Endothelial cell of umbilical vein (primary cell): Measurements from ENCODE around the gene CEP128. TPM values are rescaled to one million over a fixed set of nuclear protein-coding genes. Genes with fewer than 3 reads are reported as not detected.

Experiments used
- BruUV-seq: library from RNA; stranded (reverse); fragments of 400-500 nt; replicated peaks from 2 replicates; lab custom pipeline; 2021; lab: Mats Ljungman, UMichigan
- CTCF ChIA-PET: fragments of 300-600, 350-600 bp; sonication (Branson Sonifier 250); formaldehyde crosslinking; loops from one replicate; lab custom pipeline; 2021; ENCODE audit warnings: antibody characterized with exemption, inconsistent platforms; lab: Charles Lee
- POLR2A ChIA-PET: fragments of 300-600, 350-600 bp; sonication (Branson Sonifier 250); formaldehyde crosslinking; loops from one replicate; lab custom pipeline; 2021; ENCODE audit warnings: antibody characterized with exemption, inconsistent platforms; lab: Charles Lee
- DNase-seq: peaks from one replicate; pipeline ENCODE4 v3.0.0-alpha.2; 2011; ENCODE audit warnings: low read depth, low spot score
- FAIRE-seq: peaks from 2 replicates; lab custom pipeline; 2011; peaks lifted over from hg19 to GRCh38; lab: Jason Lieb, UNC
- H2AFZ ChIP-seq: 2 replicates; pipeline ENCODE4 v1.6.0; 2012; ENCODE audit warnings: low read depth, low read length, control low read depth, inconsistent platforms
- H3K27ac ChIP-seq: 2 replicates; pipeline ENCODE4 v1.5.1; 2011; ENCODE audit warnings: low read depth, mild to moderate bottlenecking, control low read depth, low read length, moderate library complexity; ENCODE audit not compliant: insufficient read depth
- H3K27me3 ChIP-seq, 2 experiments: 2 replicates each; pipeline versions ENCODE4 v1.6.0 to v1.6.1; 2011; ENCODE audit warnings: low read length in 2 of 2, mixed read lengths in 1 of 2; ENCODE audit not compliant: control insufficient read depth in 2 of 2, insufficient read depth in 2 of 2
- H3K36me3 ChIP-seq, 2 experiments: 2 replicates in 1 of 2; 3 replicates in 1 of 2; pipeline ENCODE4 v1.5.1; 2011; ENCODE audit warnings: low read length in 2 of 2, mild to moderate bottlenecking in 1 of 2, moderate library complexity in 1 of 2; ENCODE audit not compliant: control insufficient read depth in 2 of 2, insufficient read depth in 2 of 2; ENCODE audit errors: extremely low read depth in 1 of 2
- H3K4me1 ChIP-seq: 3 replicates; pipeline ENCODE4 v1.5.1; 2011; ENCODE audit warnings: mild to moderate bottlenecking, low read length; ENCODE audit not compliant: control insufficient read depth, insufficient read depth; ENCODE audit errors: extremely low read depth
- H3K4me2 ChIP-seq: 2 replicates; pipeline ENCODE4 v1.6.1; 2011; ENCODE audit warnings: low read length, control low read depth, mixed read lengths; ENCODE audit not compliant: insufficient read depth
- H3K4me3 ChIP-seq, 3 experiments: fragments of 200-600 bp in 1 of 3; sonication (generic), shearing (Covaris generic) in 1 of 3; replicated peaks in 1 of 3; 2 replicates each; pipeline ENCODE4 v1.5.1; 2011 to 2016; ENCODE audit warnings: control low read depth in 3 of 3, low read length in 3 of 3, mild to moderate bottlenecking in 2 of 3, inconsistent platforms in 1 of 3, low read depth in 1 of 3, moderate library complexity in 1 of 3; ENCODE audit not compliant: insufficient read depth in 1 of 3
- H3K79me2 ChIP-seq: 2 replicates; pipeline ENCODE4 v1.6.0; 2012; ENCODE audit warnings: low read length, inconsistent platforms; ENCODE audit not compliant: control insufficient read depth, insufficient read depth
- H3K9ac ChIP-seq: replicated peaks from 2 replicates; pipeline ENCODE3; 2011; ENCODE audit warnings: low read length, control low read depth; ENCODE audit not compliant: insufficient read depth; ENCODE audit errors: extremely low read depth
- H3K9me1 ChIP-seq: replicated peaks from 3 replicates; pipeline ENCODE4 v1.6.0; 2011; ENCODE audit warnings: mild to moderate bottlenecking, low read length; ENCODE audit not compliant: control insufficient read depth, insufficient read depth; ENCODE audit errors: extremely low read depth
- H3K9me3 ChIP-seq: replicated peaks from 2 replicates; pipeline ENCODE4 v1.5.1; 2012; ENCODE audit warnings: low read length, inconsistent platforms; ENCODE audit not compliant: control insufficient read depth, insufficient read depth
- H4K20me1 ChIP-seq: replicated peaks from 2 replicates; pipeline ENCODE3; 2011; ENCODE audit warnings: mild to moderate bottlenecking, low read length; ENCODE audit not compliant: control insufficient read depth, insufficient read depth; ENCODE audit errors: extremely low read depth
- EZH2 ChIP-seq: IDR thresholded peaks from 2 replicates; pipeline ENCODE4 v1.6.1; 2012; ENCODE audit warnings: borderline replicate concordance, low read depth, mild to moderate bottlenecking, moderate library complexity, low read length, inconsistent platforms; ENCODE audit not compliant: severe bottlenecking
- FOS ChIP-seq: IDR thresholded peaks from 2 replicates; pipeline ENCODE4 v1.6.1; 2011; ENCODE audit warnings: mild to moderate bottlenecking, low read length, moderate library complexity, borderline replicate concordance; ENCODE audit not compliant: insufficient read depth
- GATA2 ChIP-seq: IDR thresholded peaks from 2 replicates; pipeline ENCODE4 v1.7.0; 2011; ENCODE audit warnings: low read depth, mild to moderate bottlenecking, moderate library complexity, mixed read lengths, low read length; ENCODE audit not compliant: insufficient read length, insufficient read depth
- JUN ChIP-seq: IDR thresholded peaks from 2 replicates; pipeline ENCODE4 v1.6.1; 2011; ENCODE audit warnings: borderline replicate concordance, low read depth; ENCODE audit not compliant: insufficient read length, insufficient read depth
- MYC ChIP-seq: IDR thresholded peaks from one replicate; pipeline ENCODE4 v1.6.1; 2011; ENCODE audit warnings: mild to moderate bottlenecking, low read depth, low read length
- POLR2A ChIP-seq: IDR thresholded peaks from 2 replicates; pipeline ENCODE4 v1.6.1; 2012; ENCODE audit warnings: low read depth, mild to moderate bottlenecking, control low read depth, low read length
- POLR2AphosphoS5 ChIP-seq: IDR thresholded peaks from 2 replicates; pipeline ENCODE4 v1.6.1; 2012; ENCODE audit warnings: low read depth, mild to moderate bottlenecking, control low read depth, low read length, moderate library complexity; ENCODE audit not compliant: insufficient read depth
- dilution Hi-C: fragments of 300-500 bp; cut with MboI; formaldehyde crosslinking; loops from one replicate; pipeline ENCODE4 v1.15.0; 2019; ENCODE audit warnings: low sequenced_read_pairs; ENCODE audit not compliant: extremely low pct_ligation_motif_present
- intact Hi-C: fragments of 100-400 bp; cut with micrococcal nuclease; formaldehyde crosslinking; loops from one replicate; pipeline ENCODE4 v1.10.0; 2022
- polyA plus RNA-seq, 4 experiments: library from polyadenylated mRNA; depleted of rRNA in 3 of 4; stranded (reverse) in 3 of 4; unstranded in 1 of 4; fragments of >200 nt; gene quantifications; 2 replicates each; pipeline versions ENCODE4 v1.2.1 to v1.2.3, GENCODE V29; 2011 to 2012; ENCODE audit warnings: missing spikeins in 1 of 4
- total RNA-seq: library from RNA; stranded (reverse); gene quantifications from 2 replicates; pipeline ENCODE4 v1.2.3, GENCODE V29; 2021
- TF ChIP-seq, protein P1 (sequence below): IDR thresholded peaks from 2 replicates; pipeline ENCODE4 v1.6.1; 2011; ENCODE audit not compliant: insufficient read depth, insufficient read length
- TF ChIP-seq, protein P2 (sequence below), 2 donors: IDR thresholded peaks; 1 replicate in 1 of 2; 2 replicates in 1 of 2; pipeline ENCODE4 v1.5.1; 2011; ENCODE audit warnings: low read length in 2 of 2, mild to moderate bottlenecking in 2 of 2, moderate library complexity in 2 of 2, control low read depth in 1 of 2, inconsistent platforms in 1 of 2, low read depth in 1 of 2; ENCODE audit not compliant: insufficient read depth in 1 of 2; ENCODE audit errors: extremely low read depth in 1 of 2

The CEP128 gene
- total and polyA plus RNA-seq, 2 donors (not counting 3 experiments of a cell fraction or from before 2014, with no cell fraction given), result 0.91 to 23.7 TPM

DNA sequence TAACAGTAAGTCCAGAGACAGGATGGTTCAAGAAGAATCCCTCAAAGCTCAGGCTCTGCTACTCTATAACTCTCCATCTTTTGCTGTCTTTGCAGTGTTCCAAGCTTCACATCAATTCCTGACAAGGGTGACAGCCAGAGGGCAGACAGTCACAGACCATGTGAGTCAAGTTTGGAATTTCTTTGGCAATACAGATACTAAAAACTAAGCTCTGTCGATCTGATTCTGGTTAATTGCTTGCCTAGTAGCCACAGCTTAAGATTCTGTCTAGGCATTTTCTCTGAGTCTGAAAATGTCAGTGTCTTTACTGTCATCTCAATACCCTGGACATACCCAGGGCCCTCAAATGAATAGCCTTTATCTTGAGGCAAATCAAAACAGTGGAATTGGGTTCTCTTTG, 153.7 kb downstream of the CEP128 start:
- Histone ChIP-seq H3K4me1 (no peaks in the 10 kb centered on the region), H3K9ac (no peak overlapping the region), H3K4me2 (no peak overlapping the region), H4K20me1 (no peaks in the 10 kb centered on the region), H3K27ac (no peak overlapping the region), H3K9me1 (no peaks in the 10 kb centered on the region), H2AFZ (no peak overlapping the region), H3K79me2 (no peaks in the 10 kb centered on the region), H3K4me3 (no peak overlapping the region), H3K27me3 (no peaks in the 10 kb centered on the region), H3K9me3 (no peaks in the 10 kb centered on the region), H3K36me3 (peaks cover 0 to 3% of the 10 kb centered on the region in 2 experiments)
- no peak for TF ChIP-seq MYC
- no peak for TF ChIP-seq POLR2AphosphoS5
- TF ChIP-seq, protein P1, sequence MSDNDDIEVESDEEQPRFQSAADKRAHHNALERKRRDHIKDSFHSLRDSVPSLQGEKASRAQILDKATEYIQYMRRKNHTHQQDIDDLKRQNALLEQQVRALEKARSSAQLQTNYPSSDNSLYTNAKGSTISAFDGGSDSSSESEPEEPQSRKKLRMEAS, result no peak
- TF ChIP-seq FOS, result no peak
- no peak for TF ChIP-seq GATA2
- TF ChIP-seq POLR2A, result no peak
- TF ChIP-seq, protein P2, sequence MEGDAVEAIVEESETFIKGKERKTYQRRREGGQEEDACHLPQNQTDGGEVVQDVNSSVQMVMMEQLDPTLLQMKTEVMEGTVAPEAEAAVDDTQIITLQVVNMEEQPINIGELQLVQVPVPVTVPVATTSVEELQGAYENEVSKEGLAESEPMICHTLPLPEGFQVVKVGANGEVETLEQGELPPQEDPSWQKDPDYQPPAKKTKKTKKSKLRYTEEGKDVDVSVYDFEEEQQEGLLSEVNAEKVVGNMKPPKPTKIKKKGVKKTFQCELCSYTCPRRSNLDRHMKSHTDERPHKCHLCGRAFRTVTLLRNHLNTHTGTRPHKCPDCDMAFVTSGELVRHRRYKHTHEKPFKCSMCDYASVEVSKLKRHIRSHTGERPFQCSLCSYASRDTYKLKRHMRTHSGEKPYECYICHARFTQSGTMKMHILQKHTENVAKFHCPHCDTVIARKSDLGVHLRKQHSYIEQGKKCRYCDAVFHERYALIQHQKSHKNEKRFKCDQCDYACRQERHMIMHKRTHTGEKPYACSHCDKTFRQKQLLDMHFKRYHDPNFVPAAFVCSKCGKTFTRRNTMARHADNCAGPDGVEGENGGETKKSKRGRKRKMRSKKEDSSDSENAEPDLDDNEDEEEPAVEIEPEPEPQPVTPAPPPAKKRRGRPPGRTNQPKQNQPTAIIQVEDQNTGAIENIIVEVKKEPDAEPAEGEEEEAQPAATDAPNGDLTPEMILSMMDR (IDR thresholded peaks at IDR 0.05; ENCODE audit: extremely low read depth in 1 of 2, insufficient read depth in 1 of 2, low read depth in 1 of 2, low read length in 2 of 2), result no peak
- TF ChIP-seq EZH2, result no peak
- TF ChIP-seq JUN, result no peak
- DNase-seq, result no peak
- POLR2A ChIA-PET, result no interaction called here
- no TSS peak for BruUV-seq
- dilution Hi-C loops, result no loop called here
- intact Hi-C loops, result no loop called here
- CTCF ChIA-PET, result interaction anchor here (0.6 to 1.0 kb wide), 2 partner anchors 15 to 63 kb away, joined by 3 read pairs; no protein-coding TSS in a partner anchor
- FAIRE-seq, result no peak
